SU-DHL-6 (cell line): Measurements from ENCODE around the gene CTRB1.

Experiments used
- H2AFZ ChIP-seq: fragments of 200-600 bp; sonication (generic); 2 replicates; pipeline ENCODE4 v1.6.1; 2014; ENCODE audit warnings: low read depth, mild to moderate bottlenecking, moderate library complexity, mixed read lengths, antibody characterized with exemption, low read length; ENCODE audit not compliant: severe bottlenecking
- H3F3A ChIP-seq: fragments of 200-600 bp; shearing (Covaris generic); 2 replicates; pipeline ENCODE4 v1.6.0; 2016; ENCODE audit warnings: antibody characterized with exemption, mild to moderate bottlenecking; ENCODE audit not compliant: insufficient read depth
- H3K27ac ChIP-seq: fragments of 200-600 bp; sonication (generic); 2 replicates; pipeline ENCODE4 v1.5.1; 2016; ENCODE audit warnings: low read depth, mild to moderate bottlenecking, low read length, moderate library complexity, mixed read lengths
- H3K27me3 ChIP-seq: fragments of 200-600 bp; sonication (generic), shearing (Covaris generic); 2 replicates; pipeline ENCODE4 v1.6.0; 2014; ENCODE audit warnings: mild to moderate bottlenecking, low read length
- H3K36me3 ChIP-seq: fragments of 200-600 bp; sonication (generic); 2 replicates; pipeline ENCODE4 v1.6.1; 2014; ENCODE audit warnings: mild to moderate bottlenecking, low read length, mixed read lengths
- H3K4me2 ChIP-seq: fragments of 300-600, 200-600 bp; shearing (Covaris generic), sonication (generic); 2 replicates; pipeline ENCODE4 v1.6.0; 2014; ENCODE audit warnings: low read length, low read depth, mild to moderate bottlenecking; ENCODE audit not compliant: poor library complexity, severe bottlenecking
- H3K4me3 ChIP-seq: fragments of 200-600 bp; sonication (generic); 2 replicates; pipeline ENCODE4 v1.5.1; 2014; ENCODE audit warnings: antibody characterized with exemption, low read length, mild to moderate bottlenecking, mixed read lengths; ENCODE audit not compliant: insufficient read depth, poor library complexity, severe bottlenecking
- H3K79me2 ChIP-seq: fragments of 200-600 bp; sonication (generic); 2 replicates; pipeline ENCODE4 v1.6.1; 2014; ENCODE audit warnings: mild to moderate bottlenecking, low read length, moderate library complexity; ENCODE audit not compliant: insufficient read depth
- H3K9ac ChIP-seq: fragments of 200-600 bp; sonication (generic); 2 replicates; pipeline ENCODE4 v1.7.0; 2014; ENCODE audit warnings: mild to moderate bottlenecking, low read length
- H3K9me2 ChIP-seq: fragments of 200-600 bp; sonication (generic); replicated peaks from 2 replicates; pipeline ENCODE4 v1.6.1; 2014; ENCODE audit warnings: low read length; ENCODE audit not compliant: insufficient read depth
- H3K9me3 ChIP-seq: fragments of 200-600 bp; sonication (generic); 2 replicates; pipeline ENCODE4 v1.6.1; 2014; ENCODE audit warnings: low read length, mixed read lengths; ENCODE audit not compliant: insufficient read depth
- H4K20me1 ChIP-seq: fragments of 200-600 bp; sonication (generic); 2 replicates; pipeline ENCODE4 v1.6.1; 2014; ENCODE audit warnings: low read depth, mild to moderate bottlenecking, antibody characterized with exemption, low read length, moderate library complexity, mixed read lengths
- CTCF ChIP-seq: fragments of 200-600 bp; sonication (generic); IDR thresholded peaks from one replicate; pipeline ENCODE4 v1.5.1; 2017; ENCODE audit warnings: antibody characterized with exemption, mild to moderate bottlenecking, low read length, moderate library complexity; ENCODE audit not compliant: insufficient read depth, poor library complexity, severe bottlenecking
- EZH2phosphoT487 ChIP-seq: fragments of 200-600 bp; sonication (generic), shearing (Covaris generic); conservative IDR thresholded peaks from 2 replicates; pipeline ENCODE4 v1.6.1; 2018; ENCODE audit warnings: mild to moderate bottlenecking, antibody characterized with exemption, low read length, moderate library complexity, mixed read lengths

CTRB1 gene

GRCh38 chr16:75216127-75216526, 2.7 kb upstream of the CTRB1 start:
- Histone ChIP-seq H3K27ac (no peak overlapping the region), H2AFZ (no peak overlapping the region), H3K4me2 (no peak overlapping the region), H3K4me3 (no peak overlapping the region), H3K9me2 (no peaks in the 10 kb centered on the region), H4K20me1 (no peaks in the 10 kb centered on the region), H3K9me3 (no peaks in the 10 kb centered on the region), H3K27me3 (no peaks in the 10 kb centered on the region), H3K36me3 (no peaks in the 10 kb centered on the region), H3K79me2 (no peaks in the 10 kb centered on the region), H3K9ac (no peak overlapping the region), H3F3A (no peaks in the 10 kb centered on the region)
- TF ChIP-seq EZH2phosphoT487 (no peak), CTCF (no peak)

- Histone ChIP-seq H3K27ac (no peak overlapping the region), H3K27me3 (no peaks in the 10 kb centered on the region), H2AFZ (no peak overlapping the region), H3F3A (no peaks in the 10 kb centered on the region), H3K36me3 (no peaks in the 10 kb centered on the region), H3K9ac (no peak overlapping the region), H3K79me2 (no peaks in the 10 kb centered on the region), H3K4me3 (no peak overlapping the region), H3K9me3 (no peaks in the 10 kb centered on the region), H3K9me2 (no peaks in the 10 kb centered on the region), H4K20me1 (no peaks in the 10 kb centered on the region), H3K4me2 (no peak overlapping the region)
- TF ChIP-seq CTCF, result no peak
Measured at GRCh38 chr16:75216576-75216975, 2.2 kb upstream of the CTRB1 start.

- H3K4me3 ChIP-seq, result no peak overlapping the region
- no peak overlapping the region for H3K27ac ChIP-seq
- H3K27me3 ChIP-seq, result no peaks in the 10 kb centered on the region
- H3K79me2 ChIP-seq, result no peaks in the 10 kb centered on the region
- H3K9ac ChIP-seq, result no peak overlapping the region
- no peaks in the 10 kb centered on the region for H3K36me3 ChIP-seq
- no peaks in the 10 kb centered on the region for H3K9me3 ChIP-seq
- H3K4me2 ChIP-seq, result no peak overlapping the region
- H3K9me2 ChIP-seq, result no peaks in the 10 kb centered on the region
- no peak overlapping the region for H2AFZ ChIP-seq
- no peaks in the 10 kb centered on the region for H3F3A ChIP-seq
- no peaks in the 10 kb centered on the region for H4K20me1 ChIP-seq
- TF ChIP-seq EZH2phosphoT487, result no peak
- TF ChIP-seq CTCF, result no peak
Measured at GRCh38 chr16:75217389-75217851, 1.4 kb upstream of the CTRB1 start.

- Histone ChIP-seq H3K27me3 (no peaks in the 10 kb centered on the region), H3K9ac (no peak overlapping the region), H3K27ac (no peak overlapping the region), H4K20me1 (no peaks in the 10 kb centered on the region), H3K36me3 (no peaks in the 10 kb centered on the region), H3F3A (no peaks in the 10 kb centered on the region), H3K9me2 (no peaks in the 10 kb centered on the region), H3K4me2 (no peak overlapping the region), H3K79me2 (no peaks in the 10 kb centered on the region), H3K9me3 (no peaks in the 10 kb centered on the region), H3K4me3 (no peak overlapping the region), H2AFZ (no peak overlapping the region)
- no peak for TF ChIP-seq EZH2phosphoT487
- TF ChIP-seq CTCF, result no peak
Measured at GRCh38 chr16:75219088-75219487, 300 bp downstream of the CTRB1 start.
